Ishikawa (cell line): Measurements from ENCODE around the gene PRKN.

Source experiments
- CEBPB ChIP-seq: IDR thresholded peaks from 2 replicates; pipeline ENCODE4 v1.6.1; 2012
- CREB1 ChIP-seq: IDR thresholded peaks from 2 replicates; pipeline ENCODE4 v1.6.1; 2012; ENCODE audit warnings: low read depth
- EGR1 ChIP-seq: IDR thresholded peaks from 2 replicates; pipeline ENCODE4 v1.6.1; 2012
- EP300 ChIP-seq: IDR thresholded peaks from 2 replicates; pipeline ENCODE4 v1.6.1; 2012; ENCODE audit warnings: borderline replicate concordance
- FOXM1 ChIP-seq: IDR thresholded peaks from 2 replicates; pipeline ENCODE4 v1.6.1; 2012; ENCODE audit warnings: low read depth, borderline replicate concordance
- NFIC ChIP-seq: IDR thresholded peaks from 2 replicates; pipeline ENCODE4 v1.6.1; 2012
- RAD21 ChIP-seq: IDR thresholded peaks from 2 replicates; pipeline ENCODE4 v1.6.1; 2012; ENCODE audit warnings: low read depth
- TAF1 ChIP-seq: IDR thresholded peaks from 2 replicates; pipeline ENCODE4 v1.6.1; 2012; ENCODE audit warnings: low read depth, mild to moderate bottlenecking
- TCF12 ChIP-seq: IDR thresholded peaks from 2 replicates; pipeline ENCODE4 v1.6.1; 2012; ENCODE audit warnings: low read depth
- TEAD4 ChIP-seq: IDR thresholded peaks from 2 replicates; pipeline ENCODE4 v1.6.1; 2012
- YY1 ChIP-seq: IDR thresholded peaks from 2 replicates; pipeline ENCODE4 v1.6.1; 2012; ENCODE audit warnings: low read depth
- ZBTB7A ChIP-seq: IDR thresholded peaks from 2 replicates; pipeline ENCODE4 v1.6.1; 2012; ENCODE audit warnings: low read depth
- TF ChIP-seq, protein P1 (sequence below): IDR thresholded peaks from 2 replicates; pipeline ENCODE4 v1.6.1; 2012; ENCODE audit warnings: low read depth, mild to moderate bottlenecking
- TF ChIP-seq, protein P2 (sequence below): IDR thresholded peaks from 2 replicates; pipeline ENCODE4 v1.6.1; 2012
- TF ChIP-seq, protein P3 (sequence below): IDR thresholded peaks from 2 replicates; pipeline ENCODE4 v1.6.1; 2012

The PRKN gene

DNA sequence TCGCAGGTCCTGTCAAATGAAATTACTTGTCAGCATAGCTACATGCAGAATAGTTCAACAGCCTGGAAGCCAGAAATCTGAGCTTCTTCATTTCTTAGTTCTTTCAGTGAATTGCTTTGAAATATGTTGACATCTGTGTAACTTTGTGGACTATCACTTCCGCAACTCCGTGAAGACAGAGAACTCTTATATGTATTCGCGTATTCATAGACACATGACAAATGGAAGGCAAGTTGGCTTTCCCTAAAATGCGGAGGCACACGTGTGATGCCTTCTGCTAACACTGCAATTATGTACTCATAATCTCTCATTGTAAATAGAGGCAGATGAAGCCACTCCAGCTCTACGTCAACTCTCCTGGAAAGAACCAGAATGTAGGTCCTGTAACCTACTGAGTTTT is 701.5 kb downstream of the PRKN start:
- TF ChIP-seq, protein P1, sequence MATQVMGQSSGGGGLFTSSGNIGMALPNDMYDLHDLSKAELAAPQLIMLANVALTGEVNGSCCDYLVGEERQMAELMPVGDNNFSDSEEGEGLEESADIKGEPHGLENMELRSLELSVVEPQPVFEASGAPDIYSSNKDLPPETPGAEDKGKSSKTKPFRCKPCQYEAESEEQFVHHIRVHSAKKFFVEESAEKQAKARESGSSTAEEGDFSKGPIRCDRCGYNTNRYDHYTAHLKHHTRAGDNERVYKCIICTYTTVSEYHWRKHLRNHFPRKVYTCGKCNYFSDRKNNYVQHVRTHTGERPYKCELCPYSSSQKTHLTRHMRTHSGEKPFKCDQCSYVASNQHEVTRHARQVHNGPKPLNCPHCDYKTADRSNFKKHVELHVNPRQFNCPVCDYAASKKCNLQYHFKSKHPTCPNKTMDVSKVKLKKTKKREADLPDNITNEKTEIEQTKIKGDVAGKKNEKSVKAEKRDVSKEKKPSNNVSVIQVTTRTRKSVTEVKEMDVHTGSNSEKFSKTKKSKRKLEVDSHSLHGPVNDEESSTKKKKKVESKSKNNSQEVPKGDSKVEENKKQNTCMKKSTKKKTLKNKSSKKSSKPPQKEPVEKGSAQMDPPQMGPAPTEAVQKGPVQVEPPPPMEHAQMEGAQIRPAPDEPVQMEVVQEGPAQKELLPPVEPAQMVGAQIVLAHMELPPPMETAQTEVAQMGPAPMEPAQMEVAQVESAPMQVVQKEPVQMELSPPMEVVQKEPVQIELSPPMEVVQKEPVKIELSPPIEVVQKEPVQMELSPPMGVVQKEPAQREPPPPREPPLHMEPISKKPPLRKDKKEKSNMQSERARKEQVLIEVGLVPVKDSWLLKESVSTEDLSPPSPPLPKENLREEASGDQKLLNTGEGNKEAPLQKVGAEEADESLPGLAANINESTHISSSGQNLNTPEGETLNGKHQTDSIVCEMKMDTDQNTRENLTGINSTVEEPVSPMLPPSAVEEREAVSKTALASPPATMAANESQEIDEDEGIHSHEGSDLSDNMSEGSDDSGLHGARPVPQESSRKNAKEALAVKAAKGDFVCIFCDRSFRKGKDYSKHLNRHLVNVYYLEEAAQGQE: no peak
- TF ChIP-seq FOXM1: no peak
- no peak for TF ChIP-seq EGR1
- TF ChIP-seq CREB1: no peak
- no peak for TF ChIP-seq NFIC
- TF ChIP-seq ZBTB7A: no peak
- TF ChIP-seq YY1: no peak
- no peak for TF ChIP-seq RAD21
- TF ChIP-seq EP300: no peak
- TF ChIP-seq TEAD4: no peak
- no peak for TF ChIP-seq TCF12
- TF ChIP-seq TAF1: no peak

DNA sequence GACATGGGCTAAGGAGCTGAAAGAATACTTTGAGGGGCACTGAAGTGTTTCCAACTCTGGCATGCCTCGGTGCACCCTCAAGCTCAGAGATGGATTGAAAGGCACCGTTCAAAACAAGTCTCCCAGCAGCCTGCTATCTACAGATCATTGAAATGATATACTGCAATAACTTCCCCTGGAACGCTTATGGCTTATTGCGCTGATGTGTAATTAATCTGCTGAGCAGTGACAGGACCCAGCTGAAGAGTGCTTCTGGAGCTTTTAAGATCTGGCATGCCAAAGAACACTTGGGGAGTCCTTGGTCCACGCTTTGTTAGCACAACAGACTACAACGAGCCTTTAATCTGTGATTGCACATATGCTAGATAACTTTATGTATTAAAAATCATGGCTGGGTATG is 708.2 kb downstream of the PRKN start:
- no peak for TF ChIP-seq TEAD4
- no peak for TF ChIP-seq YY1
- no peak for TF ChIP-seq ZBTB7A
- TF ChIP-seq CEBPB: no peak
- no peak for TF ChIP-seq TAF1
- no peak for TF ChIP-seq EP300
- no peak for TF ChIP-seq EGR1
- TF ChIP-seq, protein P1: no peak
- no peak for TF ChIP-seq FOXM1
- TF ChIP-seq, protein P2, sequence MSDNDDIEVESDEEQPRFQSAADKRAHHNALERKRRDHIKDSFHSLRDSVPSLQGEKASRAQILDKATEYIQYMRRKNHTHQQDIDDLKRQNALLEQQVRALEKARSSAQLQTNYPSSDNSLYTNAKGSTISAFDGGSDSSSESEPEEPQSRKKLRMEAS: no peak
- TF ChIP-seq TCF12: no peak
- TF ChIP-seq NFIC: no peak
- TF ChIP-seq, protein P3, sequence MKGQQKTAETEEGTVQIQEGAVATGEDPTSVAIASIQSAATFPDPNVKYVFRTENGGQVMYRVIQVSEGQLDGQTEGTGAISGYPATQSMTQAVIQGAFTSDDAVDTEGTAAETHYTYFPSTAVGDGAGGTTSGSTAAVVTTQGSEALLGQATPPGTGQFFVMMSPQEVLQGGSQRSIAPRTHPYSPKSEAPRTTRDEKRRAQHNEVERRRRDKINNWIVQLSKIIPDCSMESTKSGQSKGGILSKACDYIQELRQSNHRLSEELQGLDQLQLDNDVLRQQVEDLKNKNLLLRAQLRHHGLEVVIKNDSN: no peak
- no peak for TF ChIP-seq CREB1
- TF ChIP-seq RAD21: no peak

DNA sequence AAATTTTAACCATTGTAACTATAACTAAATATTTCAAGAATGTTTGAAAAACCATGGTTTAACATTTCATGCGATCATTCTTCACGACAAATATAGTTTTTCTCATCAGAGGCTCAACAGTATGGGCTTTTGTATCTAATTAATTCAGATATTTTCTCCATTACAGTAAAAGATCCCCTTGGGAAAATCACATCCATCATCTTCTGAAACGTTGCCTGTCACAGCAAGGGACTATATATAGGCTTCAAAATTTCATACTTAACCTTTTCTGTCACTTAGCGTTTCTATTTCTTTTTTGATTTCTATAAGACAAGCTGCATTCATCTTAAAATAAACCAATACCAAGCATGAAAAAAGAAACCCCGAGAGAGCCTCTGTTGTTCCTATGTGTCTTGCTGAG is 710.0 kb downstream of the PRKN start:
- no peak for TF ChIP-seq CREB1

DNA sequence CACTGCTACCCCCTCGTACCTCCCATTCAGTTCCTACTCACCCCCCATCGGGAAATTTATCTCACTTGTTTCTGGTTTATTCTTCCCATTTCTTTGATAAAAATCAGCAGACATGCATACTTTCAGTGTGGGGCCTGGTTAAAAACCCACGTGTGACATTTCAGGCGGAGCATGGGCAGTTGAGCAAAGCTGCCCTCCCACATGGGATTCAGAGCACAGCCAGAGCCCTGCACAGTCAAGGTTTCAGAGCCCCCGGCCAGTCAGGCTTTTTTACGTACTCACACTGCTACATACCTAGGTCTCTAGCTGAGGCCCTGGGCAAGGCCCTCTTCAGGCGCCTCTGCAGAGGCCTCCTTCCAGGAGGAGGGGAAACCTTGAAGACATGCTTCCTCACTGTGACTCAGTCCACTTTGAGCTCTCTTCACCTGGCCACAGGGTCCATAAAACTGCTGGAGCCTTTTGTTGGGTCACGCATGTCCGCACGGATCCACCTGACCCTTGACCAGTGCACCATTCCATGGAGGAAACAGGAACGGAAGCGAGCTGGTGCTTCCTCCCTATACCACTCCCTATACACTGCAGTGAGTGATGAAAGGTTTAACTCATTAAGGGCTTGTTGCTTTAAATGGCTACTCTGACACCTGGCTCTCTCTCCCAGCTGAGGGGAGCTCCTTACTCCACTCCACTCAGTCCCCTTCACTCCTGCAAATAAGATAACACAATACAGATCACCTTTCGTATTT is 713.3 kb downstream of the PRKN start:
- TF ChIP-seq TCF12: no peak
- TF ChIP-seq EGR1: no peak
- no peak for TF ChIP-seq NFIC
- no peak for TF ChIP-seq EP300
- TF ChIP-seq, protein P1: no peak
- no peak for TF ChIP-seq YY1

DNA sequence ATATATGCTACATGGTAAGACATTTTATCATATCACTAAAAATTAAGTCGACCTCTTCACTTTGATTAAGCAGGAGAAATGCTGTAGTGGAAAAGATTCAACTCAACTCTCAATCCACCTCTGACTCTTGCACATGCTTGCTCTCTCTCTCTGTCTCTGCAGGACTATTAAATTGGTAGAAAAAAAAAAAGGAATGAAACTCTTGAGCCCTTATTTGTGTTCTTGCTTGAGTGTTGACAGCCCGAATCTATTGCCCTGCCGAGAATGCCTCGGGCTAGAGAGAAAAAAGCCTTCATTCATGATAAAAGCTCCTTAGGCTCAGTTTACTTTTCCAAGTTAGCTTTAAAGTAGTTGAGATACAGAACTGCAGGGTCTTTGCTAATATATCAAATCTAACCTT is 722.2 kb downstream of the PRKN start:
- TF ChIP-seq CEBPB (no peak), RAD21 (no peak), EGR1 (no peak), YY1 (no peak), TEAD4 (no peak), TAF1 (no peak), EP300 (no peak), TCF12 (no peak), CREB1 (no peak), FOXM1 (no peak), NFIC (no peak), ZBTB7A (no peak)
- TF ChIP-seq, protein P1: no peak
- TF ChIP-seq, protein P2: no peak
- TF ChIP-seq, protein P3: no peak
